Measurements from ENCODE around the gene MINDY3. TPM values are rescaled to one million over a fixed set of nuclear protein-coding genes. Genes with fewer than 3 reads are reported as not detected.
"Not testable (repeated sequence)": the region's sequence is repeated elsewhere in the genome, so short reads cannot be mapped to it uniquely, and the experiment has no call there.

Gene MINDY3
- polyA plus RNA-seq, 1 donor: 57.4 TPM

- no peak for DNase-seq
These were observed 3.2 kb downstream of the MINDY3 start for GRCh38 chr10:15857107-15857575.

GRCh38 chr10:15856328-15857015 is 3.8 kb downstream of the MINDY3 start:
- no peak for DNase-seq

- DNase-seq: no peak
These were observed 6.5 kb downstream of the MINDY3 start for GRCh38 chr10:15853800-15854199.

- no peak for DNase-seq
These were observed 8.2 kb downstream of the MINDY3 start for GRCh38 chr10:15852111-15852557.

GRCh38 chr10:15850337-15850978 is 9.8 kb downstream of the MINDY3 start:
- not testable (repeated sequence) for DNase-seq

GRCh38 chr10:15849316-15849715 is 11.0 kb downstream of the MINDY3 start:
- DNase-seq: no peak

- DNase-seq: no peak
These were observed 12.8 kb downstream of the MINDY3 start for GRCh38 chr10:15847481-15847880.

GRCh38 chr10:15844517-15844916 is 15.8 kb downstream of the MINDY3 start:
- DNase-seq: no peak

GRCh38 chr10:15843695-15844094 is 16.6 kb downstream of the MINDY3 start:
- DNase-seq: no peak

GRCh38 chr10:15842556-15843169 is 17.6 kb downstream of the MINDY3 start:
- DNase-seq: no peak

GRCh38 chr10:15841696-15842095 is 18.6 kb downstream of the MINDY3 start:
- DNase-seq: no peak

GRCh38 chr10:15836807-15837206 is 23.5 kb downstream of the MINDY3 start:
- DNase-seq: no peak

GRCh38 chr10:15829495-15829894 is 30.8 kb downstream of the MINDY3 start:
- DNase-seq: no peak

- peak; percentile 17 for DNase-seq
These were observed 35.8 kb downstream of the MINDY3 start for GRCh38 chr10:15824498-15824897.

GRCh38 chr10:15822131-15822530 is 38.2 kb downstream of the MINDY3 start:
- no peak for DNase-seq

GRCh38 chr10:15821046-15821683 is 39.1 kb downstream of the MINDY3 start:
- DNase-seq: no peak

- no peak for DNase-seq
These were observed 42.8 kb downstream of the MINDY3 start for GRCh38 chr10:15817409-15818046.

- DNase-seq: no peak
These were observed 44.9 kb downstream of the MINDY3 start for GRCh38 chr10:15815242-15815885.

GRCh38 chr10:15814565-15814964 is 45.7 kb downstream of the MINDY3 start:
- DNase-seq: no peak

- DNase-seq: no peak
These were observed 46.9 kb downstream of the MINDY3 start for GRCh38 chr10:15813415-15813814.

GRCh38 chr10:15809450-15809849 is 50.9 kb downstream of the MINDY3 start:
- DNase-seq: no peak
